SU-DHL-6 (cell line): ENCODE measurements around the gene FBXO42.

Source experiments
- CTCF ChIP-seq: fragments of 200-600 bp; sonication (generic); IDR thresholded peaks from one replicate; pipeline ENCODE4 v1.5.1; 2017; ENCODE audit warnings: antibody characterized with exemption, mild to moderate bottlenecking, low read length, moderate library complexity; ENCODE audit not compliant: insufficient read depth, poor library complexity, severe bottlenecking
- EZH2phosphoT487 ChIP-seq: fragments of 200-600 bp; sonication (generic), shearing (Covaris generic); conservative IDR thresholded peaks from 2 replicates; pipeline ENCODE4 v1.6.1; 2018; ENCODE audit warnings: mild to moderate bottlenecking, antibody characterized with exemption, low read length, moderate library complexity, mixed read lengths

- no peak for TF ChIP-seq CTCF
- TF ChIP-seq EZH2phosphoT487, result no peak
These were observed 26.2 kb upstream of the FBXO42 start for GRCh38 chr1:16378443-16378842.
